ENCODE results near the gene CCDC144A.
A peak's percentile ranks its signal among the peaks of the same experiment; 100 is the strongest.
"Not testable (repeated sequence)": the region's sequence is repeated elsewhere in the genome, so short reads cannot be mapped to it uniquely, and the experiment has no call there.

Gene CCDC144A

GRCh38 chr17:16745492-16746203 is 55.6 kb downstream of the CCDC144A start:
- H3K36me3 Mint-ChIP-seq, H3K9me3 Mint-ChIP-seq: not testable (repeated sequence)
- H3K27ac Mint-ChIP-seq, result peak overlapping the region; percentile 47
- H3K27me3 Mint-ChIP-seq, result peaks cover 15% of the 10 kb centered on the region
- H3K4me1 Mint-ChIP-seq, result peaks cover 11% of the 10 kb centered on the region
- H3K4me3 Mint-ChIP-seq, result peak overlapping the region; percentile 6

- not testable (repeated sequence) for H3K4me3 Mint-ChIP-seq, H3K36me3 Mint-ChIP-seq, H3K27ac Mint-ChIP-seq, H3K9me3 Mint-ChIP-seq
- H3K4me1 Mint-ChIP-seq, result peaks cover 16% of the 10 kb centered on the region
- H3K27me3 Mint-ChIP-seq, result peaks cover 18% of the 10 kb centered on the region
Measured at GRCh38 chr17:16746571-16746970, 56.5 kb downstream of the CCDC144A start.

GRCh38 chr17:16750515-16750914 is 60.5 kb downstream of the CCDC144A start:
- peaks cover 14% of the 10 kb centered on the region for H3K27me3 Mint-ChIP-seq
- H3K4me3 Mint-ChIP-seq, H3K36me3 Mint-ChIP-seq, H3K9me3 Mint-ChIP-seq, H3K27ac Mint-ChIP-seq: not testable (repeated sequence)
- peaks cover 16% of the 10 kb centered on the region for H3K4me1 Mint-ChIP-seq

- Mint-ChIP-seq H3K27ac (peak overlapping the region; percentile 4), H3K27me3 (peaks cover 12% of the 10 kb centered on the region)
- H3K36me3 Mint-ChIP-seq, H3K9me3 Mint-ChIP-seq, H3K4me3 Mint-ChIP-seq, H3K4me1 Mint-ChIP-seq: not testable (repeated sequence)
Measured at GRCh38 chr17:16751224-16751923, 61.3 kb downstream of the CCDC144A start.

- not testable (repeated sequence) for H3K36me3 Mint-ChIP-seq, H3K9me3 Mint-ChIP-seq, H3K27ac Mint-ChIP-seq, H3K4me1 Mint-ChIP-seq, H3K4me3 Mint-ChIP-seq
- peaks cover 12% of the 10 kb centered on the region for H3K27me3 Mint-ChIP-seq
Measured at GRCh38 chr17:16751924-16752287, 61.9 kb downstream of the CCDC144A start.

- H3K9me3 Mint-ChIP-seq, result not testable (repeated sequence)
Measured at GRCh38 chr17:16757520-16757919, 67.5 kb downstream of the CCDC144A start.

GRCh38 chr17:16758177-16758576 is 68.1 kb downstream of the CCDC144A start:
- H3K27ac Mint-ChIP-seq, H3K27me3 Mint-ChIP-seq, H3K9me3 Mint-ChIP-seq, H3K4me3 Mint-ChIP-seq, H3K4me1 Mint-ChIP-seq, H3K36me3 Mint-ChIP-seq: not testable (repeated sequence)

More at GRCh38 chr17:16757520-16757919, 67.5 kb downstream of the CCDC144A start:
- not testable (repeated sequence) for H3K4me3 Mint-ChIP-seq, H3K27ac Mint-ChIP-seq, H3K27me3 Mint-ChIP-seq, H3K4me1 Mint-ChIP-seq, H3K36me3 Mint-ChIP-seq

GRCh38 chr17:16768290-16769175 is 78.5 kb downstream of the CCDC144A start:
- H3K27ac Mint-ChIP-seq, H3K4me3 Mint-ChIP-seq, H3K36me3 Mint-ChIP-seq, H3K9me3 Mint-ChIP-seq, H3K27me3 Mint-ChIP-seq, H3K4me1 Mint-ChIP-seq: not testable (repeated sequence)

GRCh38 chr17:16772394-16773145 is 82.5 kb downstream of the CCDC144A start:
- not testable (repeated sequence) for H3K4me3 Mint-ChIP-seq, H3K36me3 Mint-ChIP-seq, H3K27ac Mint-ChIP-seq, H3K9me3 Mint-ChIP-seq, H3K27me3 Mint-ChIP-seq, H3K4me1 Mint-ChIP-seq

- H3K4me1 Mint-ChIP-seq, H3K4me3 Mint-ChIP-seq, H3K36me3 Mint-ChIP-seq, H3K9me3 Mint-ChIP-seq, H3K27me3 Mint-ChIP-seq, H3K27ac Mint-ChIP-seq: not testable (repeated sequence)
Measured at GRCh38 chr17:16773146-16773522, 83.1 kb downstream of the CCDC144A start.

GRCh38 chr17:16787851-16788250 is 97.8 kb downstream of the CCDC144A start:
- not testable (repeated sequence) for H3K9me3 Mint-ChIP-seq, H3K27ac Mint-ChIP-seq, H3K4me1 Mint-ChIP-seq, H3K36me3 Mint-ChIP-seq, H3K27me3 Mint-ChIP-seq, H3K4me3 Mint-ChIP-seq

GRCh38 chr17:16788889-16789536 is 99.0 kb downstream of the CCDC144A start:
- H3K9me3 Mint-ChIP-seq, H3K27me3 Mint-ChIP-seq, H3K27ac Mint-ChIP-seq, H3K4me3 Mint-ChIP-seq, H3K36me3 Mint-ChIP-seq, H3K4me1 Mint-ChIP-seq: not testable (repeated sequence)

GRCh38 chr17:16789622-16790021 is 99.6 kb downstream of the CCDC144A start:
- not testable (repeated sequence) for H3K4me1 Mint-ChIP-seq, H3K27ac Mint-ChIP-seq, H3K27me3 Mint-ChIP-seq, H3K9me3 Mint-ChIP-seq, H3K4me3 Mint-ChIP-seq, H3K36me3 Mint-ChIP-seq

GRCh38 chr17:16790313-16790871 is 100.4 kb downstream of the CCDC144A start:
- not testable (repeated sequence) for H3K27ac Mint-ChIP-seq, H3K36me3 Mint-ChIP-seq, H3K4me3 Mint-ChIP-seq, H3K27me3 Mint-ChIP-seq, H3K4me1 Mint-ChIP-seq, H3K9me3 Mint-ChIP-seq

GRCh38 chr17:16794215-16794614 is 104.2 kb downstream of the CCDC144A start:
- H3K36me3 Mint-ChIP-seq, H3K27me3 Mint-ChIP-seq, H3K4me3 Mint-ChIP-seq, H3K27ac Mint-ChIP-seq, H3K4me1 Mint-ChIP-seq, H3K9me3 Mint-ChIP-seq: not testable (repeated sequence)

Measured in activated naive CD4-positive, alpha-beta T cell treated with anti-CD3 and anti-CD28 coated beads, Interleukin-2, amount 50 U/mL, for 24 hours (primary cell).